ENCODE data around the gene EXOC5.

The EXOC5 gene, protein sequence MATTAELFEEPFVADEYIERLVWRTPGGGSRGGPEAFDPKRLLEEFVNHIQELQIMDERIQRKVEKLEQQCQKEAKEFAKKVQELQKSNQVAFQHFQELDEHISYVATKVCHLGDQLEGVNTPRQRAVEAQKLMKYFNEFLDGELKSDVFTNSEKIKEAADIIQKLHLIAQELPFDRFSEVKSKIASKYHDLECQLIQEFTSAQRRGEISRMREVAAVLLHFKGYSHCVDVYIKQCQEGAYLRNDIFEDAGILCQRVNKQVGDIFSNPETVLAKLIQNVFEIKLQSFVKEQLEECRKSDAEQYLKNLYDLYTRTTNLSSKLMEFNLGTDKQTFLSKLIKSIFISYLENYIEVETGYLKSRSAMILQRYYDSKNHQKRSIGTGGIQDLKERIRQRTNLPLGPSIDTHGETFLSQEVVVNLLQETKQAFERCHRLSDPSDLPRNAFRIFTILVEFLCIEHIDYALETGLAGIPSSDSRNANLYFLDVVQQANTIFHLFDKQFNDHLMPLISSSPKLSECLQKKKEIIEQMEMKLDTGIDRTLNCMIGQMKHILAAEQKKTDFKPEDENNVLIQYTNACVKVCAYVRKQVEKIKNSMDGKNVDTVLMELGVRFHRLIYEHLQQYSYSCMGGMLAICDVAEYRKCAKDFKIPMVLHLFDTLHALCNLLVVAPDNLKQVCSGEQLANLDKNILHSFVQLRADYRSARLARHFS

DNA sequence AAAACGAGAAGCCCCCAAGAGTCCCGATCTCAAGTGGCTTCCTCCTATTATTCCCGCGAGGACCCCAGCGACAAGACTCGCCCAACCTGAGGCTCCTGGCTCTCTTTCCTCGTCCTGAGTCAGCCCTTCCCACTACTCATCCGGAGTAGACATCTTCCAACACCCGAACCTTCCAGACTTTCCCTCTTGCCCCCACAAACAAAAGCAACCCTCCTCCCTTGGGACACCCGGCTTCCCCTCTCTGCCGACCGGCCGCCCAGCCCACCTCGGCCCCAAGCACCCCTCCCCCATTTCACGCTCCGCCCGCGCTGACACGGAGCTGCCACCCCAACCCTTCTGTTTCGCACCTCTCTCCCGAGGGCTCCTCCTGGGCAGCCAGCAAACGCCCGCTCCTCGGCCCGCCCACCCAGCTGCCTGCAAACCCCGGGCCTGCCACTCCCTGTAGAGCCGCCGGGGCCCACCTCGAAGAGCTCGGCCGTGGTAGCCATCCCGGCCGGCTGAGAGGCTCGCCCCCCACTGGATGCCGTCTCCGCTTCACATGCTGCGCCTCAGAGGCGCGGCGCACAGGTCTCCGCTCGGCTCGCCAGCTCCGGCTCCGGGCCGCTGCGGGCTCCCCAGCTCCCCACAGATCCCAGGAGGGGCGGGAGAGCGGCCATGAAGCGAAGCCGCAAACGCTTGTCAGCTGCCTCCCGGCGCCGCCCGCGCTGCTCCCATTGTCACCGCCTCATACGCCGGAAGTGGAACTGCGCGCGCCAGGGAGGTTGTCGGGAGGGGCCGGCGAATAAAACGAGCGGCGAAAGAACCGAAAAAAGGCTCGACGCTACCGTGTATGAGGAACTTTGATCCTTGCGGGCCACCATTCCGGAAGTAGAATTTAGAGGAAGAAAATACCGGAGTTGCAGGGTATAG is at the start of gene EXOC5, which contains the start of gene AP5M1:
TSS of gene EXOC5 (minus strand) at position 745 of the 909 bp plus-strand sequence. CDS start at position 488, 257 bp downstream.
TSS of gene AP5M1 (plus strand) at position 811 of the 909 bp plus-strand sequence. CDS start 344 bp downstream, outside the sequence.
- DNase-seq (ENCODE audit: low read depth in 2 of 2) = peak; percentile 86 to 90

DNA sequence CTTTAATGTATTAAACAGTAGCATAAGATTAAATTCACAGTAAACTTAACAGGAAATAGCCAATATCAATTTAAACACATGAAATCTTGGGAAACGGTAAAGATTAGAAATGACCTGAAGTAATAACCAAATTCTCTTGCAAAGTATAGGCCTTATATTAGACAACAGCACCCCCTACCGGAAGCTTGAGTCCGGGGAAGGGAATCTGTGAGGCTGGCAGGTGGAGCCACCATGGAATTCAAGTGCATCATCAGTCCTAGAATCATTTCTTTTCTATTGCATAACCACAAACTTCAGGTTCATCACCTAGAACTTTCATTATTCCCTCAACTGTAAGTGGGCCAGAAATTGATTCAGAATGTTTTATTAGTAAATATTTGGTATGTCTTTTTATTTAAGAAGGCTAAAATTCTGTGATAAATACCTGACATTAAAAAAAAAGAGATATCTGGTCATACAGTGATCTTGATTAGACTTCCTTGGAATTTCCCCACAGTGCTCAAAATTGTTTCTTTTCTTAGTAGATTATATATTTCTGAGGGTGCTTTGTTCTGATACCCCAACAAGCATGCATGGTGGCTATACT is 48.6 kb upstream of the EXOC5 start:
- DNase-seq (ENCODE audit: low read depth in 2 of 2) = peak; percentile 47 to 59

DNA sequence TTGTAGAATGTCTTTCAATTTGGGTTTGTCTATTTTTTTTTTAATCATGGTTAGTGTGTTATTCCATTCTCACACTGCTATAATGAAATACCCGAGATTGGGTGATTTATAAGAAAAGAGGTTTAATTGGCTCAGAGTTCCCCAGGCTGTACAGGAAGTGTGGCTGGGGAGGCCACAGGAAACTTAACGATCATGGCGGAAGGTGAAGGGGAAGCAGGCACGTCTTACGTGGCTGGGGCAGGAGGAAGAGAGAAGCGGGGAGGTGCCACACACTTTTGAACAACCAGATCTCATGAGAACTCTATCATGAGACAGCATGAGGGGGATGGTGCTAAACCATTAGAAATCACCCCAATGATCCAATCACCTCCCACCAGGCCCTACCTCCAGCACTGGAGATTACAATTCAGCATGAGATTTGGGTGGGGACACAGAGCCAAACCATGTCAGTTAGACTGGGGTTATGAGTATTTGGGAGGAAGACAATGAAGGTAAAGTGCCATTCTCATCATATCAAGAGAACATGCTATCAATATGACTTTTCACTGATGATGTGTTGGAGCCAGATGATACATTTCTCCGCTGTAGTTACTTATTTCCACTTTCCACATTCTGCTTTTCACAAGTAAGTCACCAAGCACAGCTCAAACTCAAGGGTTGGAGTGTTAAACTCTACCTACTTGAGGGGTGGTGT is 45.8 kb upstream of the EXOC5 start:
- DNase-seq (ENCODE audit: low read depth in 2 of 2) = no peak

DNA sequence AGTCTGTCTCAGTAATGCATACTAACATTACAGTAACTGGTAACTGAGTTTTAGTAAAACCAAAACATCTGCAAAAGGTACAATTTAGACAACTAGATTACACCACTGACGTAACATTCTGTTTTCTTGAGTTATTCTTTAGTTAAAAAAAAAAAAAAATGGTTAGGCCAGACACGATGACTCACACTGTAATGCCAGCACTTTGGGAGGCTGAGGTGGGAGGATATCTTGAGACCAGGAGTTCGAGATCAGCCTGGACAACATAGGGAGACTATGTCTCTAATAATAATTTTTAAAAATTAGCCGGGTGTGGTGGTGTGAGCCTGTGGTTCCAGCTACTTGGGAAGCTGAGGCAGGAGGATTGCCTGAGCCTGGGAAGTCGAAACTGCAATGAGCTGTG is 34.2 kb upstream of the EXOC5 start:
- no peak for DNase-seq (ENCODE audit: low read depth in 2 of 2)

DNA sequence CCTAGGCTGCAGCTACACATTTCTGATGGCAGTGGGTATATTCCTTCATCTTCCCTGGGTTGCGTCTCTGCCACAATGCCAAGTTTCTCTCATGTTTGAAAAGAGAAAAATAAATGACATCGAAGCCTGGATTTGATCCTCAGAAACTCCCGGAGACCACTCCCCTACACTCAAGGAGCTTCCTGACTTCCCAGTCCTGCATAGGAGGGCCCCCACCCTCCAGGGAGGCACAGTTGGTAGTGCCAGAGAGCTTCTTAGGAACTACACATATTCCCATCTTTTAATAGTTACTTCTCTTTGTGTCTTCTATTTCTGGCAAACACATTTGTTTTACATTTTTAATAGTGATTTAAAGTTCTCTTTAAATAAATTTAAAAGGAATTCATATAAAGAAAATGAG is 30.8 kb upstream of the EXOC5 start:
- DNase-seq (ENCODE audit: low read depth in 2 of 2) = no peak

DNA sequence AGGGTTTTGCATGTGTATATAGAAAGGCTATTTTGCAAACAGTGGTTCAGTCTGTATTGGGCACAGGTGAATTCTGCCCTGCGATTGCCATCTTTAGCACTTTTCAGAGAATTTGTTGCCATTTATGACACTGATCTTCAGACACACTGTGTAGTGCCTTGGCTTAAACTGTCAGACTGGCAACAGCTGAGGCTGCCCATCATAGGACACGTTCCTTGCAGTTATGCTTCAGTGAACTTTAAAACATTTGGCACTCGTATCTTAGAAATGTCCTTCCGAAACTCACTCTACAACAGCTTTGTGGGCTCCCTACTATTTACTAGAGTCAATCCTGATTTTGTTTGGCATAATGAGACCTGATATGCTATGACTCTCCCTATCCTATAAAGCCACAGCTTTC is 29.1 kb upstream of the EXOC5 start:
- no peak for DNase-seq (ENCODE audit: low read depth in 2 of 2)

DNA sequence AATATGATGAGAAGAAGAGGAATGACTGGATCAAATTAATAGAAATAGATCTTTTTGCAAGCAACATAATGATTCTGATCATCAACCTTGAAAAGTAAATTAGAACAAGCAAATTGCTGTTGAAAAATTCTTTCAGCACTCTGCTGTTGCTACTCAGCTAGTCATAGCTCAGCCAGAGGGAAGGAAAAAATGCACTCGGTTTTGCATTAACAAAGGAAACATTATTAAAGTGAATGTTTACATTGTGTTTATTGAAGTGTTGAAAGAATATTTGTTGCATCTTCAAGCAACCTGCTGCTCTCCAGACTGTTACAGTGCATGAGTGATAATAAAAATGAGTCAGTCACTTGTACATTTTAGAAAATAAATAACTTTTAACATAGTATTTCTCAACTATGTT is 26.5 kb upstream of the EXOC5 start:
- DNase-seq (ENCODE audit: low read depth in 2 of 2) = no peak

DNA sequence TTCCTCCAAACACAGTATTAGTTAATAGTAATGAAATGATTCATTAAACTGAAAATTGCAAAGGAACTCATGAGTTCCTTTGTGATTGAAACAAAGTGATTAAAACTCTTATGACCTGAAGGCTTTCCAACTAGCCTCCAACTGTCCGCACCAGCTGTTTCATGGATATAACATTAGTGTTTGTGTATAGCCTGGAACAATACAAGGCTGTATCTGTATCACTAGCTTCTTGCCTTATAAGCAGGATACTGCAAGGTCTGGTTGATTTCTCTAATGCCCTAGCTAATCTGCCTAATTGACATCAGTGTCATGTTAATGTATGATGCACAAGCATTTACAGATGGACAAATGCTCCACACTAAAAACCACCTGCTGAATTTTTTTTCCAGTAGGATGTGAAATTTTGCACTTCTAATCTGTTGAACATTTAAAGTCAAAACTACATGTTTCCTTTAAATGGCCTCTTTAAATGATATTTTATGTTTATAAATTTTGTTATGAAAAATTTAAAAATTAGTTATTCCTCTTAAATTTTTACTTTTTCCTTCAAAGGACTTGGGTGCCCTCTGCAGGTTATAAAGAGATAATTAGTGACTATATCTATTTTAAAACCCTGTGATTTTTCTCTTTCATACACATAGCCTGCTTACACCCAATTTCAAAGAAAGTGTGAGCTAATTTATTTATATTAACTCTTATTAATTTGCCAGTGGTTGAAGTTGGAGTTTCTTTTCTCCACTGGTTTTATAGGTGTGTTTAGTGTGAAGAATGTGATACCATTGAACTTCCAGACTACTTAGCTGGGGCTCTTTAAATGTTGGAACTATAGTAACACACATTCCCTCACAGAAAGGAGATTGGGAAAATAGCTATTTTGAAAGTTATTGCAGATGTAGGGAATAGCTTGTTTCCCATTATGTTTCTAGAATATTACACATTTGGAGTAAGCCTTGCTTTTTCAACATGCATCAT is 25.4 kb upstream of the EXOC5 start:
- DNase-seq (ENCODE audit: low read depth in 2 of 2) = no peak

DNA sequence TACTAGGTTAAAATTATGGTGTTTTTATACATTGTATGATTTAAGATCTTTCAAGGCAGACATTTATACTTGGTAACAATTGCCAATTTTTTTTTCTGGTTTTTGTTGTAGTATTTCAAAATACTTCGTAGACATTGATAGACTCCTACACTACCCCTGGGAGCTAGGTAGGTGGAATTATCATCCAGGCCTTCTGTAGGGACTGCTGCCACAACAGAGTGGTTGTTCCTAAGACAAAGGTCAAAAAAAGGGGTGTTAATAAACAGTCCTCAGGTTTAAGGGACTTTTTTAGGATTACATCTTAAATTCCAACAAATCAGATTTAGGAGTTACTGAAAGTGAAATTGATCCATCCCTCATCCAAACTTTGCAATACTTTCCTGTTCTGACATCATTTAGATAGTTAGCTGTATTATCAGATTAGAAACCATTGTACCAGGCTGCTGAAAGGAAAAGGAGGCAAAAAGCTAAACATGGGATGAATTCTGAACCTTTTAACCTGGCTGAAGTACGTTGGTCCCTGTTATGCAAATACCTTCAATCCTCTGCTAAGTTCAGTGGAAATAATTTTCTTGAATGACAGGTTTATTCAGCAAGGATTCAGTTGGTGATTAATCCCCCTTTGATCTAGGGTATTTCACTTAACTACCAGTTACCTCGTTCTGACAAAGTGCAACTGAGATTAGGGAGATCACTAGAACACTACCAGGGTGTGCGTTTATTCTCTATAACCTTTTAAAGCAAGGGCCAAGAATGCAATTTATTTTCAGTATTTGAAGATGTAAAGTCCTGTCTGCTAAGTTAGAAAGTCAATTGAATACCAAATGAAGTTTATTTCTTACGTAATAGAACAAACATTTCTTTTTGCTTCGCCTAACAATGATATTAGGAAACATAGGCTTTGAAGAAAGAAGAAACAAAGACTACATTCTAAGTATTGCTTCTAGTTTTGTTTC is 23.3 kb upstream of the EXOC5 start:
- no peak for DNase-seq (ENCODE audit: low read depth in 2 of 2)

DNA sequence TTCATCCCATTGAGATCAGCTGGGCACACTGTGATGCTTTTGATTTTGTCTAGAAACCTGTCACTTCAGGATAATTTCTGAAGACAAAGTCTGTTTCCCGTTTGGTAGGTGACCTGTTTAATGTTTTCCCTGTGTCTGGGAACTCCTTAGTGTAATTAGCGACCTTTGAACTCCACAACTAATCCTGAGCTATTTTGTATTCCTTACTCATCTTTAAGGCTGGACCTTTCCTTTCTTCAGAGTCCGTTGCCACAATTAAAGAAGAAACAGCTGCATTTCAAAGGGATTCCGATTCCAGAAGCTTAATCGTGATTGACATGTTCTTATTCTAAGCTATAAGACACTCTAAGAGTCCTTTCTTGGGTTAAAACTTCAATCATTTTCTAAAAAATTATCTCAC is 22.0 kb upstream of the EXOC5 start:
- no peak for DNase-seq (ENCODE audit: low read depth in 2 of 2)

DNA sequence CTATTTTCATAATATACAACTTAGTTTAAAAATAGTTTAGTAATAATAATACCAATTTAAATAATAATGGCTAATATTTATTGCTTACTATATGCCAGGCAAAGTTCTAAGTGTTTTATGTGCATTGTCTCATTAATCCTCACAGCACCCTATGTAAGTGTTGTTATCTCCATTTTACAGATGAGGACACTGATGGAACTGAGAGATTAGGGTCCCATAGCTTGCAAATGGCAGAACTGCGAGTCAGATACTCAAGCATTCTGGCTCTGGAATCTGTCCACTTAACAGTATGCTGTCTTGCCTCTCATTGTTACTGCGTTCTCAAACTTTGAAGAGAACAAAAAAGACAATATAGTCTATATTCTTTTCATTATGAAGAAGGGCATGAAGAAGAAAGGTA is 19.0 kb upstream of the EXOC5 start:
- no peak for DNase-seq (ENCODE audit: low read depth in 2 of 2)

DNA sequence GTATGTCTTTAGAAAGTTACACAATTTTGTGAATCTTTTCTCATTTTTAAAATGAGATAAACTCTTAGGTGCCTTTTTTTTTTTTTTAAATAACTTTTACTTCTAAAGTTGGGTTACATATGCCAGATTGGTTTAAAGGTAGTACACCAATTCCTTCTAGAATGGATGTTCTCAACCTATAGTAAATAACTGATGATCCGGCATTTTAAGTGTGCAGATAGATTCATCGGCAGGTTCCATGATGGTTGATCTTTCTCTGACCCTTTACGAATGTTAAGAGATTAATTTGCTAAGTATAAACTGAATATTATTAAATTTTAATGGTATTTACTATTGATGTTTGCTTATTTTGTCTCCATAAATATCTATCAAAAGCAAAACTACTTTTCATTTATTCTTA is 8.4 kb upstream of the EXOC5 start:
- DNase-seq (ENCODE audit: low read depth in 2 of 2) = no peak

DNA sequence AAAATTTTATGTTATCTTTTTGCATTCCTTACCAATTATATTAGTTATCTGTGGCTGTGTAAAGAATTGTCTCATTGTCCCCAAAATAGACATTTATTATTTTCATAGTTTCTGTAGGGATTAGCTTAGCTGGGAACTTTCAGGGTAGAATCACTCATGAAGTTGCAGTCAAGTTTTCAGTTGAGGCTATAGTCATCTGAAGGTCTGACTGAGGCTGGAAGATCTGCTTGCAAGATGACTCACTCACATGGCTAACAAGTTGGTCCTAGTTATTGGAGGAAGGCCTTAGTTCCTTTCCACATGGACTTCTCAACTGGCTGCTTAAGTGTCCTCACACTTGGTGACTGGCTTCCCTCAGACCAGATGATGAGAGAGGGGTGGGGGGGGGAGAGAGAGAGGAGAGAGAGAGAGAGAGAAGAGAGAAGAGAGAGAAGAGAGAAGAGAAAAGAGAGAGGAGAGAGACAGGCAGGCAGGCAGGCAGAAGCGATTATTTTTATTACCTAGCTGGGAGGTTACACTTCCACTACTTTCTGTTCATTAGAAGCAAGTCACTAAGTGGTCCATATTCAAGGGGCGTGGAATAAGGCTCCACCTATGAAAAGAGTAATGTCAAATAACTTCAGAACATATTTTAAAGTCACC is 6.4 kb upstream of the EXOC5 start:
- DNase-seq (ENCODE audit: low read depth in 2 of 2) = no peak

DNA sequence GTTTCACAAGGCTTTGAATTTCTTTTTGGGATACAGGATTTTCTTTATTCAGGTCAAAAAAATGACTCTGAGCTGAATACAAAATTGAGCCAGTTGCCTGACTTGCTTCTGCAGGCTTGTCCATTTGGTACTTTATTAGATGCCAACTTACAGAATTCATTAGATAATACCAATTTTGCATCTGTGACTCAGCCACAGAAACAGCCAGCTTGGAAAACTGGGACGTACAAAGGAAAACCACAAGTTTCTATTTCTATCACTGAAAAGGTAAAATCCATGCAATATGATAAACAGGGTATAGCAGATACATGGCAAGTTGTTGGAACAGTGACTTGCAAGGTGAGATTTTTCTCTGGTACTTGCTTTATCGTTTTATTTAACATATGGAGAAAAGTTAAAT is 5.8 kb upstream of the EXOC5 start:
- no peak for DNase-seq (ENCODE audit: low read depth in 2 of 2)

DNA sequence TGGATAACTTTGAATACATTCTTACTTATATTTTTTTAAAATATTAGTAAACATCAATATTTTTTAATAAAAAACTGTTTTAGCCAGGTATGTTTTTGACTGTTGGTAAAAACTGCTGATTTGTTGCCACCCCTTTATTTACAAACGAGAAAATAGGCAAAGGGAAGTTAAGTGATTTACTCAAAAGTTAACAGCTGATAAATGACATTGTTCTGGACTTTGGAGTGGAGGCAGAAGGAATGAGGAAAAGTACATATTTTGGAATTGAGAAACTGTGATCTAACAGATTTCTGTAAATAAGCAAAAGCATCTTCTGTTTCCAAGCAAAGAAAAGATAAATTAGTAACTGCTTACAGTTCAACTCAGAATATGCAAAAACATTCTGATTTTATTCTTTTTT is 4.5 kb upstream of the EXOC5 start:
- DNase-seq (ENCODE audit: low read depth in 2 of 2) = no peak

DNA sequence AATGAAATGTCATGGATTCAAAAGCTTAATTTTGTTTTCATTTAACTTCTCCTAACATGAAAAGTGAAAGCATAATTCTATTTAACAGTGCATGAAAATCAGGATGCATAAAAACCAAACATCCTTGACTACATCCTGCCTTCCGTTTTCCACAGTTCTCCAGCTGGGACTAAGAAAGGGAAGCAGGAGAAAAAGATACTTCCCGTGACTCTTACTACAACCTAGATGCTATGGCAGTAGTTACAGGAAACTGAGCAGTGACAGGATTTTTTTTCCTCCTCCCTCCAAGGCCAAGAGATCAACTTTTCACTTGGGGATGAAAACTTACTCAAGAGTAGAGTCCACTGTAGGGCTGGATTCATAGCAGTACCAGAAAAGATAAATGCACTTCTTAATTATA is 2.6 kb downstream of the EXOC5 start:
- no peak for DNase-seq (ENCODE audit: low read depth in 2 of 2)

DNA sequence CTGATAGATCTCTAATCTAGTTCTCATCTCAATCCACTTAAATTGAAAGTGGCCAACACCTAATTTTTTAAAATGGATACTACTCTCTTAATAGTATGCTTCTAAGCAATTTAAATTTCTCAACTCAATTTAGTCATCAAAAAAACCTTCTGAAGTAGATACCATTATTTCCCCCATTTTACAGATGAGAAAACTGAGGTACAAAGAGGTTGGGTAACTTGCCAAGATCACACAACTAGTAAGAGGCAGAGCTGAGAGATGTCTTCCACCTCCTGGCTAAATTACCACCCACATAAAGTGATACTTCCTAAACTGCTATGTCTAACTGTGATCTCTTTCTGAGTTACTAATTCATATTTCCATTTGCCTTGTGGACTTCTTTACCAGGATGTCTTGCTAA is 6.6 kb downstream of the EXOC5 start:
- no peak for DNase-seq (ENCODE audit: low read depth in 2 of 2)

DNA sequence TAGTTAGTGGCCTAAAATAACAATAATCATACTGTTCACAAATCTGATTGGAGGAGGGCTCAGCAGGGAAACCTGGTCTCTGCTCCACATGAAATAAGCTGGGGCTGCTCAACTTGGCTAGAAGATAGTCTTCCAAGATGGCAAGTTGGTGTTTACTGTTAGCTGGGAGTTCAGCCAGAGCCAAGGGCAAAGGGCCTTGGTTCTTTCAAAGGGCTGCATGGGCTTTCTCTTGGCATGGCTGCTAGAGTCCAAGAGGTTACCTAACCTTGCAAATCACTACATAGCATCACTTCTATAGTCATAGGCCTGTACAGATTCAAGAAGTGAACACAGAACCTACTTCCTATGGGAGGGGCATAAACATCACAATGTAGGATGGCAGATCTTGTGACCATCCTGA is 7.1 kb downstream of the EXOC5 start:
- DNase-seq (ENCODE audit: low read depth in 2 of 2) = no peak

Measured in stimulated activated CD4-positive, alpha-beta T cell treated with anti-CD3 and anti-CD28 coated beads, Interleukin-15, amount 100 ng/mL, for 48 hours (primary cell).